ENCODE measurements around the gene CPPED1.

CPPED1 gene

GRCh38 chr16:12611916-12612597, 191.6 kb downstream of the CPPED1 start:
- no peak for DNase-seq (ENCODE audit: extremely low spot score)
- ChIA-PET CTCF (interaction anchor here (0.8 kb wide), 1 partner anchor 39 kb away, joined by 4 read pairs; no protein-coding TSS in a partner anchor), POLR2A (no interaction called here)
- no peak for TF ChIP-seq PKNOX1 (IDR thresholded peaks at IDR 0.05)
- TF ChIP-seq HDGF (IDR thresholded peaks at IDR 0.05; ENCODE audit: borderline replicate concordance): no peak
- no peak for TF ChIP-seq FOXA1 (IDR thresholded peaks at IDR 0.05)
- no peak for TF ChIP-seq BHLHE40 (IDR thresholded peaks at IDR 0.05; ENCODE audit: borderline replicate concordance)

- CTCF ChIA-PET: no interaction called here
- POLR2A ChIA-PET: no interaction called here
- TF ChIP-seq ARNT (IDR thresholded peaks at IDR 0.05): no peak
- TF ChIP-seq TARDBP (IDR thresholded peaks at IDR 0.05): no peak
- no peak for TF ChIP-seq SUZ12 (IDR thresholded peaks at IDR 0.05)
- no peak for TF ChIP-seq LEF1 (IDR thresholded peaks at IDR 0.05; ENCODE audit: borderline replicate concordance)
- no peak for TF ChIP-seq ELF4 (IDR thresholded peaks at IDR 0.05)
- no peak for TF ChIP-seq PKNOX1 (IDR thresholded peaks at IDR 0.05)
- TF ChIP-seq FOXM1 (IDR thresholded peaks at IDR 0.05; ENCODE audit: borderline replicate concordance): no peak
- no peak for TF ChIP-seq FOXK2 (IDR thresholded peaks at IDR 0.05)
- TF ChIP-seq NFRKB (IDR thresholded peaks at IDR 0.05): no peak
- TF ChIP-seq CTBP1 (IDR thresholded peaks at IDR 0.05; ENCODE audit: borderline replicate concordance): no peak
- no peak for TF ChIP-seq BHLHE40 (IDR thresholded peaks at IDR 0.05; ENCODE audit: borderline replicate concordance)
- TF ChIP-seq L3MBTL2 (conservative IDR thresholded peaks at IDR 0.05): no peak
- TF ChIP-seq ZNF384 (IDR thresholded peaks at IDR 0.05): no peak
- no peak for TF ChIP-seq FOXA1 (IDR thresholded peaks at IDR 0.05)
- no peak for TF ChIP-seq HDGF (IDR thresholded peaks at IDR 0.05; ENCODE audit: borderline replicate concordance)
- TF ChIP-seq SP1 (IDR thresholded peaks at IDR 0.05): no peak
- DNase-seq (ENCODE audit: extremely low spot score): no peak
Observed at GRCh38 chr16:12611006-12611477, 192.6 kb downstream of the CPPED1 start.

GRCh38 chr16:12609937-12610699, 193.6 kb downstream of the CPPED1 start:
- CTCF ChIA-PET: interaction anchor here (0.5 kb wide), 1 partner anchor 317 kb away, joined by 3 read pairs; no protein-coding TSS in a partner anchor
- no peak for DNase-seq (ENCODE audit: extremely low spot score)
- TF ChIP-seq CTBP1 (IDR thresholded peaks at IDR 0.05; ENCODE audit: borderline replicate concordance): no peak
- TF ChIP-seq TARDBP (IDR thresholded peaks at IDR 0.05): no peak
- TF ChIP-seq BHLHE40 (IDR thresholded peaks at IDR 0.05; ENCODE audit: borderline replicate concordance): no peak
- TF ChIP-seq NFRKB (IDR thresholded peaks at IDR 0.05): no peak
- TF ChIP-seq L3MBTL2 (conservative IDR thresholded peaks at IDR 0.05): no peak
- TF ChIP-seq FOXA1 (IDR thresholded peaks at IDR 0.05): no peak
- no peak for TF ChIP-seq PKNOX1 (IDR thresholded peaks at IDR 0.05)
- TF ChIP-seq ELF4 (IDR thresholded peaks at IDR 0.05): no peak
- TF ChIP-seq FOXM1 (IDR thresholded peaks at IDR 0.05; ENCODE audit: borderline replicate concordance): no peak
- POLR2A ChIA-PET: no interaction called here

Data from HEK293T (cell line).